A673 (cell line): ENCODE data around the gene LPP. TPM values are rescaled to one million over a fixed set of nuclear protein-coding genes. Genes with fewer than 3 reads are reported as not detected.

Source experiments
- BruUV-seq: library from RNA; stranded (reverse); fragments of 400-500 nt; replicated peaks from 2 replicates; lab custom pipeline; 2021; lab: Mats Ljungman, UMichigan
- CTCF ChIA-PET: fragments of 300-600 bp; sonication (Branson Sonifier 250); formaldehyde crosslinking; loops from one replicate; lab custom pipeline; 2022; ENCODE audit warnings: antibody characterized with exemption; lab: Charles Lee
- POLR2A ChIA-PET: fragments of 300-600 bp; sonication (Branson Sonifier 250); formaldehyde crosslinking; loops from one replicate; lab custom pipeline; 2022; ENCODE audit warnings: antibody characterized with exemption; ENCODE audit not compliant: low non-redundant PET; lab: Charles Lee
- DNase-seq: peaks from one replicate; pipeline ENCODE4 v3.0.0-alpha.2; 2015; ENCODE audit warnings: low spot score
- H3K27ac ChIP-seq: fragments of 200-600 bp; sonication (generic); 2 replicates; pipeline ENCODE4 v1.5.1; 2016; ENCODE audit warnings: mixed run types, low read depth, mild to moderate bottlenecking, mixed read lengths, antibody characterized with exemption, low read length; ENCODE audit not compliant: poor library complexity, severe bottlenecking
- H3K27me3 ChIP-seq: fragments of 200-600 bp; sonication (generic); replicated peaks from 2 replicates; pipeline ENCODE4 v1.6.1; 2017; ENCODE audit warnings: mixed run types, low read depth, mild to moderate bottlenecking, mixed read lengths, antibody characterized with exemption, low read length; ENCODE audit not compliant: insufficient read depth, poor library complexity
- H3K36me3 ChIP-seq: fragments of 200-600 bp; sonication (generic); 2 replicates; pipeline ENCODE4 v1.6.1; 2016; ENCODE audit warnings: mixed run types, mild to moderate bottlenecking, mixed read lengths, antibody characterized with exemption, low read length; ENCODE audit not compliant: insufficient read depth, poor library complexity, severe bottlenecking
- H3K4me1 ChIP-seq: fragments of 200-600 bp; sonication (generic); 2 replicates; pipeline ENCODE4 v1.6.1; 2017; ENCODE audit warnings: mixed run types, mild to moderate bottlenecking, mixed read lengths, antibody characterized with exemption, low read length; ENCODE audit not compliant: insufficient read depth, poor library complexity, severe bottlenecking
- H3K4me3 ChIP-seq: fragments of 200-600 bp; sonication (generic); 2 replicates; pipeline ENCODE4 v1.5.1; 2016; ENCODE audit warnings: low read depth, mixed run types, mild to moderate bottlenecking, mixed read lengths, low read length; ENCODE audit not compliant: poor library complexity, severe bottlenecking
- H3K9me3 ChIP-seq: fragments of 200-600 bp; sonication (generic); 2 replicates; pipeline ENCODE4 v1.6.1; 2016; ENCODE audit warnings: mixed run types, low read depth, mild to moderate bottlenecking, mixed read lengths, antibody characterized with exemption, low read length; ENCODE audit not compliant: poor library complexity, severe bottlenecking
- CTCF ChIP-seq: fragments of 300-800, 200-600 bp; sonication (generic); conservative IDR thresholded peaks from 2 replicates; pipeline ENCODE4 v1.5.1; 2017; ENCODE audit warnings: low read depth, mild to moderate bottlenecking, antibody characterized with exemption, low read length, moderate library complexity, mixed read lengths
- EZH2 ChIP-seq: fragments of 200-600 bp; sonication (generic); IDR thresholded peaks from 2 replicates; pipeline ENCODE4 v1.6.1; 2017; ENCODE audit warnings: borderline replicate concordance, low read depth, mild to moderate bottlenecking, mixed read lengths, antibody characterized with exemption, low read length; ENCODE audit not compliant: poor library complexity, severe bottlenecking
- intact Hi-C: fragments of 100-400 bp; cut with micrococcal nuclease; formaldehyde crosslinking; loops from one replicate; pipeline ENCODE4 v1.10.0; 2022; ENCODE audit not compliant: unreplicated experiment
- total RNA-seq: library from RNA; stranded (reverse); gene quantifications from 2 replicates; pipeline ENCODE4 v1.2.3, GENCODE V29; 2021

LPP gene
- total RNA-seq, 1 experiment from 2014 or later, result 39.7 TPM

GRCh38 chr3:188680605-188681004, 526.6 kb downstream of the LPP start:
- no peaks in the 10 kb centered on the region for H3K36me3 ChIP-seq
- H3K27ac ChIP-seq, result no peak overlapping the region
- H3K27me3 ChIP-seq, result no peaks in the 10 kb centered on the region
- intact Hi-C loops, result loop anchor here (10.0 kb wide), 1 partner anchor 936 kb away; the partner anchor contains the start of gene BCL6
- no peak overlapping the region for H3K4me3 ChIP-seq
- H3K9me3 ChIP-seq, result no peaks in the 10 kb centered on the region
- CTCF ChIA-PET, result no interaction called here
- no TSS peak for BruUV-seq
- TF ChIP-seq CTCF (no peak), EZH2 (no peak)
- POLR2A ChIA-PET, result no interaction called here
- no peak for DNase-seq
- H3K4me1 ChIP-seq, result peaks cover 6% of the 10 kb centered on the region

GRCh38 chr3:188682316-188682715, 528.4 kb downstream of the LPP start:
- BruUV-seq, result no TSS peak
- no peak for DNase-seq
- intact Hi-C loops, result loop anchor here (10.0 kb wide), 1 partner anchor 938 kb away; the partner anchor contains the start of gene BCL6
- H3K4me3 ChIP-seq, result no peak overlapping the region
- no peaks in the 10 kb centered on the region for H3K27me3 ChIP-seq
- H3K4me1 ChIP-seq, result peaks cover 6% of the 10 kb centered on the region
- H3K36me3 ChIP-seq, result no peaks in the 10 kb centered on the region
- no peaks in the 10 kb centered on the region for H3K9me3 ChIP-seq
- ChIA-PET POLR2A (no interaction called here), CTCF (interaction anchor here (0.6 kb wide), 1 partner anchor 11 kb away, joined by 3 read pairs; no protein-coding TSS in a partner anchor)
- TF ChIP-seq CTCF (no peak), EZH2 (no peak)
- no peak overlapping the region for H3K27ac ChIP-seq

GRCh38 chr3:188683032-188683521, 529.1 kb downstream of the LPP start:
- H3K36me3 ChIP-seq, result no peaks in the 10 kb centered on the region
- ChIA-PET CTCF (interaction anchor here (0.6 kb wide), 1 partner anchor 11 kb away, joined by 3 read pairs; no protein-coding TSS in a partner anchor), POLR2A (no interaction called here)
- TF ChIP-seq CTCF (no peak), EZH2 (no peak)
- no peak overlapping the region for H3K27ac ChIP-seq
- no peaks in the 10 kb centered on the region for H3K9me3 ChIP-seq
- no TSS peak for BruUV-seq
- peaks cover 6% of the 10 kb centered on the region for H3K4me1 ChIP-seq
- H3K4me3 ChIP-seq, result no peak overlapping the region
- DNase-seq, result no peak
- H3K27me3 ChIP-seq, result no peaks in the 10 kb centered on the region
- intact Hi-C loops, result loop anchor here (10.0 kb wide), 1 partner anchor 938 kb away; the partner anchor contains the start of gene BCL6
